Keratinocyte (primary cell): ENCODE results near the gene ELAVL2. TPM values are rescaled to one million over a fixed set of nuclear protein-coding genes. Genes with fewer than 3 reads are reported as not detected.

ENCODE experiments used
- DNase-seq: peaks from one replicate; pipeline ENCODE4 v3.0.0-alpha.2; 2011; ENCODE audit warnings: low read depth, missing footprints, low spot score
- FAIRE-seq: peaks from 2 replicates; lab custom pipeline; 2011; peaks lifted over from hg19 to GRCh38; lab: Jason Lieb, UNC
- H2AFZ ChIP-seq: 2 replicates; pipeline ENCODE4 v1.6.0; 2012; ENCODE audit warnings: low read length, control low read depth, inconsistent platforms; ENCODE audit not compliant: control insufficient read depth
- H3K27ac ChIP-seq: 2 replicates; pipeline ENCODE4 v1.5.1; 2011; ENCODE audit warnings: low read length; ENCODE audit not compliant: control insufficient read depth, insufficient read depth
- H3K27me3 ChIP-seq: 3 replicates; pipeline ENCODE4 v1.6.0; 2011; ENCODE audit warnings: low read length; ENCODE audit not compliant: control insufficient read depth, insufficient read depth; ENCODE audit errors: extremely low read depth
- H3K36me3 ChIP-seq, 2 experiments: 2 replicates in 1 of 2; 3 replicates in 1 of 2; pipeline ENCODE4 v1.5.1; 2011; ENCODE audit warnings: low read length in 2 of 2, mild to moderate bottlenecking in 1 of 2; ENCODE audit not compliant: control insufficient read depth in 2 of 2, insufficient read depth in 2 of 2; ENCODE audit errors: extremely low read depth in 1 of 2
- H3K4me1 ChIP-seq: 3 replicates; pipeline ENCODE4 v1.5.1; 2011; ENCODE audit warnings: low read length; ENCODE audit not compliant: control insufficient read depth, insufficient read depth; ENCODE audit errors: extremely low read depth
- H3K4me2 ChIP-seq: 3 replicates; pipeline ENCODE4 v1.6.0; 2011; ENCODE audit warnings: low read depth, low read length; ENCODE audit not compliant: control insufficient read depth, insufficient read depth; ENCODE audit errors: extremely low read depth
- H3K4me3 ChIP-seq, 3 experiments: fragments of 200-600 bp in 1 of 3; sonication (generic) in 1 of 3; 2 replicates in 2 of 3; 3 replicates in 1 of 3; pipeline ENCODE4 v1.5.1; 2011 to 2016; ENCODE audit warnings: low read length in 3 of 3, mild to moderate bottlenecking in 3 of 3, control low read depth in 2 of 3, inconsistent platforms in 1 of 3, low read depth in 1 of 3, mixed read lengths in 1 of 3, mixed run types in 1 of 3, moderate library complexity in 1 of 3; ENCODE audit not compliant: control insufficient read depth in 2 of 3, insufficient read depth in 2 of 3; ENCODE audit errors: extremely low read depth in 1 of 3
- H3K79me2 ChIP-seq: 2 replicates; pipeline ENCODE4 v1.6.0; 2012; ENCODE audit warnings: low read length; ENCODE audit not compliant: control insufficient read depth, insufficient read depth
- H3K9ac ChIP-seq: 3 replicates; pipeline ENCODE4 v1.6.0; 2011; ENCODE audit warnings: low read length; ENCODE audit not compliant: control insufficient read depth, insufficient read depth; ENCODE audit errors: extremely low read depth
- H3K9me1 ChIP-seq: 3 replicates; pipeline ENCODE4 v1.6.0; 2011; ENCODE audit warnings: low read length; ENCODE audit not compliant: control insufficient read depth, insufficient read depth; ENCODE audit errors: extremely low read depth
- H3K9me3 ChIP-seq: 2 replicates; pipeline ENCODE4 v1.5.1; 2012; ENCODE audit warnings: low read depth, low read length; ENCODE audit not compliant: control insufficient read depth
- H4K20me1 ChIP-seq: 3 replicates; pipeline ENCODE4 v1.6.0; 2011; ENCODE audit warnings: low read length; ENCODE audit not compliant: control insufficient read depth, insufficient read depth; ENCODE audit errors: extremely low read depth
- CTCF ChIP-seq, 3 experiments: IDR thresholded peaks in 1 of 3; conservative IDR thresholded peaks in 1 of 3; optimal IDR thresholded peaks in 1 of 3; 2 replicates in 2 of 3; 3 replicates in 1 of 3; pipeline versions ENCODE3 to v1.5.1; 2011; ENCODE audit warnings: low read length in 3 of 3, mild to moderate bottlenecking in 3 of 3, moderate library complexity in 2 of 3, control low read depth in 1 of 3, inconsistent platforms in 1 of 3; ENCODE audit not compliant: insufficient read depth in 2 of 3; ENCODE audit errors: extremely low read depth in 1 of 3
- EZH2 ChIP-seq: IDR thresholded peaks from one replicate; pipeline ENCODE4 v1.6.1; 2012; ENCODE audit warnings: inconsistent platforms, mild to moderate bottlenecking, low read length, moderate library complexity
- dilution Hi-C: fragments of 300-500 bp; cut with MboI; formaldehyde crosslinking; loops from one replicate; pipeline ENCODE4 v1.7.0; 2020; ENCODE audit warnings: low sequenced_read_pairs; ENCODE audit not compliant: extremely low pct_ligation_motif_present
- polyA plus RNA-seq, 5 experiments: library from polyadenylated mRNA; depleted of rRNA in 3 of 5; stranded (reverse) in 3 of 5; stranded (forward) in 1 of 5; unstranded in 1 of 5; fragments of >200 nt; gene quantifications; 1 replicate in 1 of 5; 2 replicates in 3 of 5; 3 replicates in 1 of 5; pipeline versions ENCODE4 v1.2.1 to v1.2.3, GENCODE V29; 2011 to 2012; ENCODE audit warnings: missing spikeins in 2 of 5, low read depth in 1 of 5, low replicate concordance in 1 of 5

ELAVL2 gene
- polyA plus RNA-seq, 1 donor (not counting 4 experiments of a cell fraction or from before 2014, with no cell fraction given) = 4.3 TPM

- no peak for FAIRE-seq
- TF ChIP-seq EZH2 (no peak), CTCF (optimal IDR thresholded peaks at IDR 0.05 in 1 of 3, IDR thresholded peaks at IDR 0.05 in 1 of 3, conservative IDR thresholded peaks at IDR 0.05 in 1 of 3; ENCODE audit: extremely low read depth in 1 of 3, insufficient read depth in 2 of 3, low read length in 3 of 3) (no peak)
These were observed 86.3 kb downstream of the ELAVL2 start for GRCh38 chr9:23739753-23740152.

GRCh38 chr9:23736293-23736692, 89.7 kb downstream of the ELAVL2 start:
- Histone ChIP-seq H3K4me1 (peaks cover 8% of the 10 kb centered on the region), H3K4me2 (no peak overlapping the region), H2AFZ (no peak overlapping the region), H3K9ac (no peak overlapping the region), H3K9me1 (no peaks in the 10 kb centered on the region), H3K9me3 (no peaks in the 10 kb centered on the region), H4K20me1 (no peaks in the 10 kb centered on the region), H3K36me3 (no peaks in the 10 kb centered on the region), H3K79me2 (no peaks in the 10 kb centered on the region), H3K27ac (no peak overlapping the region), H3K27me3 (no peaks in the 10 kb centered on the region), H3K4me3 (no peak overlapping the region)
- DNase-seq = no peak
- no peak for FAIRE-seq
- dilution Hi-C loops = no loop called here
- TF ChIP-seq CTCF (optimal IDR thresholded peaks at IDR 0.05 in 1 of 3, IDR thresholded peaks at IDR 0.05 in 1 of 3, conservative IDR thresholded peaks at IDR 0.05 in 1 of 3; ENCODE audit: extremely low read depth in 1 of 3, insufficient read depth in 2 of 3, low read length in 3 of 3) (no peak), EZH2 (no peak)

More at GRCh38 chr9:23739753-23740152, 86.3 kb downstream of the ELAVL2 start:
- H3K4me1 ChIP-seq = peaks cover 4% of the 10 kb centered on the region
- no peaks in the 10 kb centered on the region for H3K36me3 ChIP-seq
- no peak overlapping the region for H3K27ac ChIP-seq
- no peaks in the 10 kb centered on the region for H3K9me3 ChIP-seq
- H3K9me1 ChIP-seq = no peaks in the 10 kb centered on the region
- no peak overlapping the region for H2AFZ ChIP-seq
- no peak overlapping the region for H3K9ac ChIP-seq
- H3K79me2 ChIP-seq = no peaks in the 10 kb centered on the region
- H3K4me2 ChIP-seq = no peak overlapping the region
- dilution Hi-C loops = no loop called here
- H4K20me1 ChIP-seq = no peaks in the 10 kb centered on the region
- no peaks in the 10 kb centered on the region for H3K27me3 ChIP-seq
- no peak for DNase-seq
- no peak overlapping the region for H3K4me3 ChIP-seq
